ENCODE measurements around the gene ANKRD9. TPM values are rescaled to one million over a fixed set of nuclear protein-coding genes. Genes with fewer than 3 reads are reported as not detected.

ANKRD9 gene
- total and polyA plus RNA-seq, 2 of the 13 experiments (the other 11 are each of a cell fraction or from before 2014, with no cell fraction given): 10.0 to 15.0 TPM

DNA sequence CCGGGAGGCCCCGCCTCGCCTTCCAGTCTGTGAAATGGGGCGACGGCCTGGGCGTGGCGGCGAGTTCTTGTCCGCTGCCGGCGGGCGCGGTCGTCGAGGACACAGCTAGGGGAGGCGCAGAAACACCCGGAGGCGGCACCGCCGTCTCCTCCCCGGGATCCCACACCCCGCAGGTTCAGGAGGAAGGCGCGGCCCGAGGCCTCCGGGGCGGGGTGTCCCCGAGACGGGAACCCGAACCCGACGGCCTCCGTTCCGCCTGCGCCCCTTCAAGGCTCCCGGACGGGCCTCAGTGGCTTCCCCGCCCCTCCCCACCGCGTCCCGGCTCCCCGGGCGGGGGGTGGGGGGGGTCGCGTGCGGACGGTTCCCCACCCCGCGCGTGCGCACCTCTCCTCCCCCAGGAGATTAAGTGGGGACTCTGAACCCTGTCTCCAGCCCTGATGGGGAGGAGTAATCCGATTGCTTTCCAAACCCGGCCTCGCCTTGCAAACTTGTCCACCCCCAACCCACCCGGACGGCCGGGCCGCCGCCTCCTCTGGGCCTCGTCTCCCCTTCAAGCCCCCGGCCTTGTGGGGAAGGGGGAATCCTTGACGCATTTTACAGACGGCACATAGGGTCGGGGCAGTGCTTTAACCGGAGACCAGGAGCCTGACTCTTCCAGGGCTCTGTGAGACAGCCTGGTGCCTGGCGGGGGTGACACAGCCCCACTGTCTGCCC, 35.3 kb upstream of the ANKRD9 start (continued):
- TF ChIP-seq CBX5 (CRISPR knock-in tag; IDR thresholded peaks at IDR 0.05; ENCODE audit: borderline replicate concordance) (peak; percentile 61; the same call in 1 of the 2 replicates), ZBTB40 (IDR thresholded peaks at IDR 0.05) (no peak), ZBTB40 (CRISPR knock-in tag; IDR thresholded peaks at IDR 0.05) (no peak; the same call in 1 of the 2 replicates), ZNF589 (CRISPR knock-in tag; conservative IDR thresholded peaks at IDR 0.05) (no peak), SP2 (CRISPR knock-in tag; IDR thresholded peaks at IDR 0.05) (peak; percentile 2; the same call in 1 of the 2 replicates), ZNF703 (CRISPR knock-in tag; IDR thresholded peaks at IDR 0.05; ENCODE audit: borderline replicate concordance) (peak; percentile 13; the same call in 1 of the 2 replicates), HDAC2 (CRISPR knock-in tag; IDR thresholded peaks at IDR 0.05) (no peak), ZFP37 (CRISPR knock-in tag; IDR thresholded peaks at IDR 0.05; ENCODE audit: borderline replicate concordance) (no peak), MBNL3 (CRISPR knock-in tag; conservative IDR thresholded peaks at IDR 0.05) (no peak), SP5 (CRISPR knock-in tag; IDR thresholded peaks at IDR 0.05; ENCODE audit: borderline replicate concordance, low read depth) (peak; percentile 68; the same call in 1 of the 2 replicates), ZNF564 (CRISPR knock-in tag; IDR thresholded peaks at IDR 0.05) (peak; percentile 69; the same call in 1 of the 2 replicates), HHEX (CRISPR knock-in tag; IDR thresholded peaks at IDR 0.05) (no peak), FOXK2 (IDR thresholded peaks at IDR 0.05) (no peak), ZNF101 (CRISPR knock-in tag; IDR thresholded peaks at IDR 0.05; ENCODE audit: borderline replicate concordance, low read depth) (no peak), PAF1 (CRISPR knock-in tag; IDR thresholded peaks at IDR 0.05) (no peak), ZFP62 (CRISPR knock-in tag; IDR thresholded peaks at IDR 0.05) (no peak), GABPA (IDR thresholded peaks at IDR 0.05; ENCODE audit: low read depth, low read length) (no peak), GABPA (CRISPR knock-in tag; IDR thresholded peaks at IDR 0.05; ENCODE audit: low read depth) (no peak), ZBTB44 (CRISPR knock-in tag; IDR thresholded peaks at IDR 0.05) (no peak)
- TF ChIP-seq, protein P1, sequence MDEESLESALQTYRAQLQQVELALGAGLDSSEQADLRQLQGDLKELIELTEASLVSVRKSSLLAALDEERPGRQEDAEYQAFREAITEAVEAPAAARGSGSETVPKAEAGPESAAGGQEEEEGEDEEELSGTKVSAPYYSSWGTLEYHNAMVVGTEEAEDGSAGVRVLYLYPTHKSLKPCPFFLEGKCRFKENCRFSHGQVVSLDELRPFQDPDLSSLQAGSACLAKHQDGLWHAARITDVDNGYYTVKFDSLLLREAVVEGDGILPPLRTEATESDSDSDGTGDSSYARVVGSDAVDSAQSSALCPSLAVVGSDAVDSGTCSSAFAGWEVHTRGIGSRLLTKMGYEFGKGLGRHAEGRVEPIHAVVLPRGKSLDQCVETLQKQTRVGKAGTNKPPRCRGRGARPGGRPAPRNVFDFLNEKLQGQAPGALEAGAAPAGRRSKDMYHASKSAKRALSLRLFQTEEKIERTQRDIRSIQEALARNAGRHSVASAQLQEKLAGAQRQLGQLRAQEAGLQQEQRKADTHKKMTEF (CRISPR knock-in tag; IDR thresholded peaks at IDR 0.05): peak; percentile 75; the same call in 1 of the 2 replicates
